ENCODE results near the gene ALDOC. TPM values are rescaled to one million over a fixed set of nuclear protein-coding genes. Genes with fewer than 3 reads are reported as not detected.

Gene ALDOC
- total and polyA plus RNA-seq, 2 of the 13 experiments (the other 11 are each of a cell fraction or from before 2014, with no cell fraction given) = 15.4 to 60.9 TPM

GRCh38 chr17:28571361-28572122 is 5.2 kb downstream of the ALDOC start, which contains the start of gene PIGS (continued):
- TF ChIP-seq ZNF687 (CRISPR knock-in tag; IDR thresholded peaks at IDR 0.05) (peak; percentile 78; the same call in 1 of the 2 replicates), ZNF225 (CRISPR knock-in tag; IDR thresholded peaks at IDR 0.05) (0 out of 2 replicates have a peak, but pooled peaks have one; percentile 57), NR0B2 (CRISPR knock-in tag; IDR thresholded peaks at IDR 0.05) (no peak), ISL2 (CRISPR knock-in tag; IDR thresholded peaks at IDR 0.05) (0 out of 2 replicates have a peak, but pooled peaks have one; percentile 38), RFXANK (CRISPR knock-in tag; IDR thresholded peaks at IDR 0.05) (no peak), HMGA1 (CRISPR knock-in tag; conservative IDR thresholded peaks at IDR 0.05) (no peak), SOX5 (CRISPR knock-in tag; IDR thresholded peaks at IDR 0.05; ENCODE audit: borderline replicate concordance) (no peak; the same call in 1 of the 2 replicates), MXD3 (CRISPR knock-in tag; IDR thresholded peaks at IDR 0.05) (no peak), ZNF124 (CRISPR knock-in tag; IDR thresholded peaks at IDR 0.05) (no peak), TEF (CRISPR knock-in tag; IDR thresholded peaks at IDR 0.05) (0 out of 2 replicates have a peak, but pooled peaks have one; percentile 7), PREB (CRISPR knock-in tag; IDR thresholded peaks at IDR 0.05) (no peak), NFYB (CRISPR knock-in tag; IDR thresholded peaks at IDR 0.05) (peak; percentile 87), ZNF30 (CRISPR knock-in tag; IDR thresholded peaks at IDR 0.05) (0 out of 2 replicates have a peak, but pooled peaks have one; percentile 64), SALL2 (CRISPR knock-in tag; IDR thresholded peaks at IDR 0.05) (peak; percentile 83; the same call in 1 of the 2 replicates), POLR2G (IDR thresholded peaks at IDR 0.05; ENCODE audit: low read depth, low read length) (peak; percentile 75), ZBTB14 (CRISPR knock-in tag; IDR thresholded peaks at IDR 0.05) (no peak), ATF3 (CRISPR knock-in tag; IDR thresholded peaks at IDR 0.05) (no peak), SMYD3 (CRISPR knock-in tag; IDR thresholded peaks at IDR 0.05) (no peak), HOXA9 (CRISPR knock-in tag; IDR thresholded peaks at IDR 0.05; ENCODE audit: borderline replicate concordance) (no peak), ZNF616 (CRISPR knock-in tag; IDR thresholded peaks at IDR 0.05; ENCODE audit: low read depth) (no peak), HDAC2 (CRISPR knock-in tag; IDR thresholded peaks at IDR 0.05) (peak; percentile 15; the same call in 1 of the 2 replicates), JUND (CRISPR knock-in tag; IDR thresholded peaks at IDR 0.05) (no peak)
